Measurements from ENCODE around the gene ARHGAP26. TPM values are rescaled to one million over a fixed set of nuclear protein-coding genes. Genes with fewer than 3 reads are reported as not detected.
"Not testable (repeated sequence)": the region's sequence is repeated elsewhere in the genome, so short reads cannot be mapped to it uniquely, and the experiment has no call there.

Gene ARHGAP26
- total and polyA plus RNA-seq, 2 donors, result 15.1 to 16.2 TPM

DNA sequence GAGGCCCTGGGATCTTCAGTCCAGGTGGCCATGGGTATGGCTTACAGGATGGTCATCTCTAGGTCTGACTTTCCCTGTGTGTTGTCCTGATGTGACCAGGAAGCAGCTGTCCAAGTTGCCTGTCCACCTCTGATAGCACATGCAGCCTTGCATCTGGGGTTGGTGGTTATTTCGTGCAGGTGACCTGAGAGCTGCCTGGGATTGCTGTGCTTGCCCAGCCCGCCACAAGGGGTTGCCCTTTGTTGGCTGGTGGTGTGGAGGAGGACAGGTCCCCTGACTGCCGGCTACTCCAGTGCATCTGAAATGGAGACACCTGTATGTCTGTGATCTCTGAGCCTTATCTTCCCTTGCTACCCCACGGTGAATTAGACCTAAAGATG is 212.6 kb downstream of the ARHGAP26 start:
- H3K27ac ChIP-seq (ENCODE audit: low read depth in 1 of 2, low read length in 1 of 2), result no peak overlapping the region
- WGBS, result 97% methylated on average over 4 of the region's 4 CpGs
- H3K4me1 ChIP-seq (ENCODE audit: control insufficient read depth in 2 of 2, insufficient read depth in 2 of 2, low read length in 2 of 2), result peaks cover 9 to 19% of the 10 kb centered on the region in 2 donors
- no peaks in the 10 kb centered on the region for H3K27me3 ChIP-seq (ENCODE audit: control insufficient read depth in 2 of 2, insufficient read depth in 1 of 2, low read length in 1 of 2)
- DNase-seq (ENCODE audit: low read depth in 6 of 9, low spot score in 9 of 9), result no peak
- no peak overlapping the region for H3K4me3 ChIP-seq (ENCODE audit: low read length in 2 of 2)
- H3K9me3 ChIP-seq (ENCODE audit: control insufficient read depth in 2 of 2, insufficient read depth in 1 of 2, low read length in 1 of 2), result no peaks in the 10 kb centered on the region
- no peaks in the 10 kb centered on the region for H3K36me3 ChIP-seq (ENCODE audit: control insufficient read depth in 2 of 2, insufficient read depth in 2 of 2, low read length in 1 of 2)

DNA sequence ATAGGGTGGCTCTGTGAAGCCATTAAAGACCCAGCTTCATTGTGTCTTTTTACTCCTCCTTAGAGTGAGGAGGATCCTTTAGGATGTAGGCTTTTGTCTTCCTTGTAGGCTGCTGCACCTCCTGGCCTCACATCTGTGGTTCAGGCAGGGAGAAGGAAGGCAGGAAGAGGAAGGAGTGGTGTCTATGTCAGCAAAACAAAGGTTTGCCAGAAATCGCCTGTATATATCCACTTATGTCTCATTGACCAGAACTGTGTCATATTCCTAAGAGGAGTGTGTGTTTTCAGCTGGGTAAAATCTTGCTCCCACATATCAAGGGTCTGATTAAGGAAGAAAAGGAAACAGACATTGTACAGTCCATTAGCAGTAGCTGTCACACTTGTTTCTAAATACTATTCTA is 213.8 kb downstream of the ARHGAP26 start:
- no peak overlapping the region for H3K27ac ChIP-seq (ENCODE audit: low read depth in 1 of 2, low read length in 1 of 2)
- no peak overlapping the region for H3K4me3 ChIP-seq (ENCODE audit: low read length in 2 of 2)
- H3K9me3 ChIP-seq (ENCODE audit: control insufficient read depth in 2 of 2, insufficient read depth in 1 of 2, low read length in 1 of 2), result no peaks in the 10 kb centered on the region
- no peaks in the 10 kb centered on the region for H3K36me3 ChIP-seq (ENCODE audit: control insufficient read depth in 2 of 2, insufficient read depth in 2 of 2, low read length in 1 of 2)
- no peak for DNase-seq (ENCODE audit: low read depth in 6 of 9, low spot score in 9 of 9)
- H3K4me1 ChIP-seq (ENCODE audit: control insufficient read depth in 2 of 2, insufficient read depth in 2 of 2, low read length in 2 of 2), result peaks cover 5 to 16% of the 10 kb centered on the region in 2 donors
- H3K27me3 ChIP-seq (ENCODE audit: control insufficient read depth in 2 of 2, insufficient read depth in 1 of 2, low read length in 1 of 2), result no peaks in the 10 kb centered on the region
- 25% methylated on average over 1 of the region's 1 CpG for WGBS

DNA sequence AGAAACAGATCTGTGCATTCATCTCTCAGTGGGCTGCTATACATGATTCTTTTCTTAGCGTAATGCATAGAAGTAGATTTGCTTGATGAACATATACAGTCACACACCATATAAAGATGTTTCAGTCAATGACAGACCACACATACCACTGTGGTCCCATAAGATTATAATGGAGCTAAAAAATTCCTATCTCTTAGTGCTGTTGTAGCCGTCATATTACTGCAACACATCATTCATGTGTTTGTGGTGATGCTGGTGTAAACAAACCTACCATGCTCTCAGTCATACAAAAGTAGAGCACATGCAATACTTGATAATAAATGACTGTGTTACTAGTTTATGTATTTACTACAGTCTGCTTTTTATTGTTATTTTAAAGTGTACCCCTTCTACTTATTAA is 214.3 kb downstream of the ARHGAP26 start:
- peaks cover 5 to 16% of the 10 kb centered on the region in 2 donors for H3K4me1 ChIP-seq (ENCODE audit: control insufficient read depth in 2 of 2, insufficient read depth in 2 of 2, low read length in 2 of 2)
- H3K9me3 ChIP-seq (ENCODE audit: control insufficient read depth in 2 of 2, insufficient read depth in 1 of 2, low read length in 1 of 2), result no peaks in the 10 kb centered on the region
- H3K36me3 ChIP-seq (ENCODE audit: control insufficient read depth in 2 of 2, insufficient read depth in 2 of 2, low read length in 1 of 2), result no peaks in the 10 kb centered on the region
- no peaks in the 10 kb centered on the region for H3K27me3 ChIP-seq (ENCODE audit: control insufficient read depth in 2 of 2, insufficient read depth in 1 of 2, low read length in 1 of 2)
- DNase-seq (ENCODE audit: low read depth in 6 of 9, low spot score in 9 of 9), result no peak
- WGBS, result 97% methylated on average over 2 of the region's 2 CpGs
- no peak overlapping the region for H3K4me3 ChIP-seq (ENCODE audit: low read length in 2 of 2)
- no peak overlapping the region for H3K27ac ChIP-seq (ENCODE audit: low read depth in 1 of 2, low read length in 1 of 2)

DNA sequence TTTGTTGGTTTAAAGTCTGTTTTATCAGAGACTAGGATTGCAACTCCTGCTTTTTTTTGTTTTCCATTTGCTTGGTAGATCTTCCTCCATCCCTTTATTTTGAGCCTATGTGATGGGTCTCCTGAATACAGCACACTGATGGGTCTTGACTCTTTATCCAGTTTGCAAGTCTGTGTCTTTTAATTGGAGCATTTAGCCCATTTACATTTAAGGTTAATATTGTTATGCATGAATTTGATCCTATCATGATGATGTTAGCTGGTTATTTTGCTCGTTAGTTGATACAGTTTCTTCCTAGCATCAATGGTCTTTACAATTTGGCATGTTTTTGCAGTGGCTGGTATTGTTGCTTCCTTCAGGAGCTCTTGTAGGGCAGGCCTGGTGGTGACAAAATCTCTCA is 219.1 kb downstream of the ARHGAP26 start:
- not testable (repeated sequence) for DNase-seq (ENCODE audit: low read depth in 6 of 9, low spot score in 9 of 9); H3K36me3 ChIP-seq (ENCODE audit: control insufficient read depth in 2 of 2, insufficient read depth in 2 of 2, low read length in 1 of 2); H3K27ac ChIP-seq (ENCODE audit: low read depth in 1 of 2, low read length in 1 of 2); H3K9me3 ChIP-seq (ENCODE audit: control insufficient read depth in 2 of 2, insufficient read depth in 1 of 2, low read length in 1 of 2); H3K27me3 ChIP-seq (ENCODE audit: control insufficient read depth in 2 of 2, insufficient read depth in 1 of 2, low read length in 1 of 2); H3K4me3 ChIP-seq (ENCODE audit: low read length in 2 of 2); H3K4me1 ChIP-seq (ENCODE audit: control insufficient read depth in 2 of 2, insufficient read depth in 2 of 2, low read length in 2 of 2)
- WGBS, result 93% methylated on average over 1 of the region's 1 CpG

DNA sequence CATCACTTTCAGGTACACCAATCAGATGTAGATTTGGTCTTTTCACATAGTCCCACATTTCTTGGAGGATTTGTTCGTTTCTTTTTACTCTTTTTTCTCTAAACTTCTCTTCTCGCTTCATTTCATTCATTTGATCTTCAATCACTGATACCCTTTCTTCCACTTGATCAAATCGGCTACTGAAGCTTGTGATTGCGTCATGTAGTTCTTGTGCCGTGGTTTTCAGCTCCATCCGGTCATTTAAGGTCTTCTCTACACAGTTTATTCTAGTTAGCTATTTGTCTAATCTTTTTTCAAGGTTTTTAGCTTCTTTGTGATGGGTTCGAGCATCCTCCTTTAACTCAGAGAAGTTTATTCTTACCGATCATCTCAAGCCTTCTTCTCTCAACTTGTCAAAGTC is 219.9 kb downstream of the ARHGAP26 start:
- WGBS, result 91% methylated on average over 8 of the region's 8 CpGs
- DNase-seq (ENCODE audit: low read depth in 6 of 9, low spot score in 9 of 9); H3K4me3 ChIP-seq (ENCODE audit: low read length in 2 of 2); H3K36me3 ChIP-seq (ENCODE audit: control insufficient read depth in 2 of 2, insufficient read depth in 2 of 2, low read length in 1 of 2); H3K9me3 ChIP-seq (ENCODE audit: control insufficient read depth in 2 of 2, insufficient read depth in 1 of 2, low read length in 1 of 2); H3K27ac ChIP-seq (ENCODE audit: low read depth in 1 of 2, low read length in 1 of 2); H3K27me3 ChIP-seq (ENCODE audit: control insufficient read depth in 2 of 2, insufficient read depth in 1 of 2, low read length in 1 of 2); H3K4me1 ChIP-seq (ENCODE audit: control insufficient read depth in 2 of 2, insufficient read depth in 2 of 2, low read length in 2 of 2): not testable (repeated sequence)

DNA sequence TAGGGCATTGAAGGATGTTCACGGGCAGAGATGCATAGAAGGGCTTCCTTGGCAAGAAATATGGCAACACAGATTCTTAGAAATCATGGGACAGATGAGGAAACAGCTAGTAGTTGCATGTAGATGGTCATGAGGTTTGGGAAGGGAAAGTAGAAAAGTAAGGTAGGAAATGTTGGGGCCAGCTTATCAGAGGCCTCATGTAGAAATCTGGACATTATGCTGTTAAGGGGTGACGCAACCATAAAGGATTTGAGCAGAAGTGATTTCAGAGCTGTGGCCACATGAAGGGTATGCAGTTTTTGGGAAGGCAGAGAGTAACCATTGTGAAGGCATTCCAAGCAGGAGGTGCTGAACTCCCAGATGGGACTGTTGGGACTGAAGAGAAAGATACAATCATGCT is 224.0 kb downstream of the ARHGAP26 start:
- H3K9me3 ChIP-seq (ENCODE audit: control insufficient read depth in 2 of 2, insufficient read depth in 1 of 2, low read length in 1 of 2), result peaks cover 0 to 8% of the 10 kb centered on the region in 2 donors
- H3K4me3 ChIP-seq (ENCODE audit: low read length in 2 of 2), result no peak overlapping the region
- WGBS, result 98% methylated on average over 2 of the region's 2 CpGs
- no peak overlapping the region for H3K27ac ChIP-seq (ENCODE audit: low read depth in 1 of 2, low read length in 1 of 2)
- no peak for DNase-seq (ENCODE audit: low read depth in 6 of 9, low spot score in 9 of 9)
- no peaks in the 10 kb centered on the region for H3K27me3 ChIP-seq (ENCODE audit: control insufficient read depth in 2 of 2, insufficient read depth in 1 of 2, low read length in 1 of 2)
- no peaks in the 10 kb centered on the region for H3K4me1 ChIP-seq (ENCODE audit: control insufficient read depth in 2 of 2, insufficient read depth in 2 of 2, low read length in 2 of 2)
- H3K36me3 ChIP-seq (ENCODE audit: control insufficient read depth in 2 of 2, insufficient read depth in 2 of 2, low read length in 1 of 2), result no peaks in the 10 kb centered on the region

DNA sequence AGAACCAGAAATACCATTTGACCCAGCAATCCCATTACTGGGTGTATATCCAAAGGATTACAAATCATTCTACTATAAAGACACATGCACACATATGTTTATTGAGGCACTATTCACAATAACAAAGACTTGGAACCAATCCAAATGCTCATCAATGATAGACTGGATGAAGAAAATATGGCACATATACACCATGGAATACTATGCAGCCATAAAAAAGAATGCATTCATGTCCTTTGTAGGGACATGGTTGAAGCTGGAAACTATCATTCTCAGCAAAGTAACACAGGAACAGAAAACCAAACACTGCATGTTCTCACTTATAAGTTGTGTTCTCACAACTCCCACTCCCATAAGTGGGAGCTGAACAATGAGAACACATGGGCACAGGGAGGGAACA is 225.4 kb downstream of the ARHGAP26 start:
- not testable (repeated sequence) for H3K27me3 ChIP-seq (ENCODE audit: control insufficient read depth in 2 of 2, insufficient read depth in 1 of 2, low read length in 1 of 2); H3K4me1 ChIP-seq (ENCODE audit: control insufficient read depth in 2 of 2, insufficient read depth in 2 of 2, low read length in 2 of 2); H3K36me3 ChIP-seq (ENCODE audit: control insufficient read depth in 2 of 2, insufficient read depth in 2 of 2, low read length in 1 of 2); H3K27ac ChIP-seq (ENCODE audit: low read depth in 1 of 2, low read length in 1 of 2); DNase-seq (ENCODE audit: low read depth in 6 of 9, low spot score in 9 of 9); H3K9me3 ChIP-seq (ENCODE audit: control insufficient read depth in 2 of 2, insufficient read depth in 1 of 2, low read length in 1 of 2); H3K4me3 ChIP-seq (ENCODE audit: low read length in 2 of 2)

DNA sequence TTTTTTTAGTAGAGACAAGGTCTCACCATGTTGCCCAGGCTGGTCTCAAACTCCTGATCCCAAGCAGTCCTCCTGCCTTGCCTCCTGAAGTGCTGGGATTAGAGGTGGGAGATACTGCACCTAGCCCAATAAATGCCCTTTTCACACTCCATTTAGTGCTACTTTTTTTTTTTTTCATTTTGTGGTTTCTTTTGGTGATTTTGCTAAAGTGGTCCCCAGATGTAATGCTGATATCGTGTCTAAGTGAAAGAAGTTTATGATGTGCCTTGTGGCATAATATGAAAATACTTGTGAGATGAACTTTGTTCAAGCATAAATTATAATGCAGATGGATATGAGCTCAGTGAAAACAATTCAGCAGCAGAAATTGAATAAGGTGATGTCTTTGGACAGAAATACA is 227.4 kb downstream of the ARHGAP26 start:
- Histone ChIP-seq H3K4me3 (ENCODE audit: low read length in 2 of 2) (no peak overlapping the region), H3K9me3 (ENCODE audit: control insufficient read depth in 2 of 2, insufficient read depth in 1 of 2, low read length in 1 of 2) (no peaks in the 10 kb centered on the region), H3K4me1 (ENCODE audit: control insufficient read depth in 2 of 2, insufficient read depth in 2 of 2, low read length in 2 of 2) (peaks cover 3 to 11% of the 10 kb centered on the region in 2 donors), H3K36me3 (ENCODE audit: control insufficient read depth in 2 of 2, insufficient read depth in 2 of 2, low read length in 1 of 2) (no peaks in the 10 kb centered on the region), H3K27me3 (ENCODE audit: control insufficient read depth in 2 of 2, insufficient read depth in 1 of 2, low read length in 1 of 2) (no peaks in the 10 kb centered on the region), H3K27ac (ENCODE audit: low read depth in 1 of 2, low read length in 1 of 2) (no peak overlapping the region)
- no peak for DNase-seq (ENCODE audit: low read depth in 6 of 9, low spot score in 9 of 9)
- 56% methylated on average over 1 of the region's 1 CpG for WGBS

DNA sequence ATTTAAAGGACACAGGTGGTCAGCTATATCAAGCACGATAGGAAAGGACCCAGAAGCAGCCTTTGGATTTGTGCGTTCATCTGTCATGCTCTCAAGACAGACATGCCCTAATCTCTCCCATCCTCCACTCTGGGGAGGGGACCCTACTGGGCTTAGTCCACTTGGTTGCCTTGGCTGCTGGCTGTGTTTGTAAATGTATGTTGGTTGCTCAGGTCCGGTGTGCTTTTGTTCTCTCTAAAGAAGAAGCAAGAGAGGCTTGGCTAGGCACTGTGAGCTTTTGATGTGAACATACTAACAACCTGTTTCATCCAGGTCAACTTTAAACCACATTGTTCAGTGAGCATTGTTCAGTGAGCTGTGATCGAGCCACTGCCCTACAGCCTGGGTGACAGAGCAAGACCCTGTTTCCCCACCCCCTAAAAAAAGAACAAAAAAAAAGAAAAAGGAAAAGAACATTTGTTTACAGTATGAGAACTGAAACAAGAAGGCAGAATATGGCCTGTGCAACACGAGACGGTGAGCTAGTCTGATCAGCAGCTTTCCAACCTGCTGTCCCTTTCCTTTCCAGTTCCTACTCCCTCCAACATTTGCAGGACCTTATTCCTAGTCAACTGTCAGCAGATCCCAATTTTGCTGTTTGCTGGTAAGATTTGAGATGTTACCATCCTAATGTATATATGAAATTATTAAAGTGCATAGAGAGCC is 228.3 kb downstream of the ARHGAP26 start:
- H3K27ac ChIP-seq (ENCODE audit: low read depth in 1 of 2, low read length in 1 of 2), result no peak overlapping the region

More for the DNA sequence above, 228.3 kb downstream of the ARHGAP26 start:
- Histone ChIP-seq H3K4me3 (ENCODE audit: low read length in 2 of 2) (no peak overlapping the region), H3K4me1 (ENCODE audit: control insufficient read depth in 2 of 2, insufficient read depth in 2 of 2, low read length in 2 of 2) (peaks cover 5 to 18% of the 10 kb centered on the region in 2 donors), H3K36me3 (ENCODE audit: control insufficient read depth in 2 of 2, insufficient read depth in 2 of 2, low read length in 1 of 2) (no peaks in the 10 kb centered on the region), H3K9me3 (ENCODE audit: control insufficient read depth in 2 of 2, insufficient read depth in 1 of 2, low read length in 1 of 2) (no peaks in the 10 kb centered on the region), H3K27me3 (ENCODE audit: control insufficient read depth in 2 of 2, insufficient read depth in 1 of 2, low read length in 1 of 2) (no peaks in the 10 kb centered on the region)
- WGBS, result 93% methylated on average over 6 of the region's 6 CpGs
- no peak for DNase-seq (ENCODE audit: low read depth in 6 of 9, low spot score in 9 of 9)
